ENCODE results near the gene BCAS3.

DNA sequence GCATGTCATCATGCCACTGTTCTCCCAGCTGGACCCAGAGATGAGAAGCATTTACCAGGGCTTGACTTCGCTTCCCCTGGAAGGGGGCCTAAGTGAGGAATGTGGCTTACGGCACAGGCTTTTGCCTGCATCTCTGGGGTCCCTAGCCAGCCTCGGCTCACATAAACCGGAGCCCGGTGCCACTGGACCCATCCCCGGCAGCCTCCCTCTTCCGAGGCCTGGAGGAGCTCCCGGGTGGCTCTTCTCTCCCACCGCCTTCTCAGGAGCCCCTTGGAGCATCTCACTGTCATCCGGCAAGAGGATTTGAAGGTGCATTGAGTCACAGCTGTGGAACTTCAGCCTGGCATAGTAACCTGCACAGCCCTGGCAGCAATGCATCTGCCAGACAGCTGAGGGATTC is 692.1 kb downstream of the BCAS3 start:
- TF ChIP-seq, protein P1, sequence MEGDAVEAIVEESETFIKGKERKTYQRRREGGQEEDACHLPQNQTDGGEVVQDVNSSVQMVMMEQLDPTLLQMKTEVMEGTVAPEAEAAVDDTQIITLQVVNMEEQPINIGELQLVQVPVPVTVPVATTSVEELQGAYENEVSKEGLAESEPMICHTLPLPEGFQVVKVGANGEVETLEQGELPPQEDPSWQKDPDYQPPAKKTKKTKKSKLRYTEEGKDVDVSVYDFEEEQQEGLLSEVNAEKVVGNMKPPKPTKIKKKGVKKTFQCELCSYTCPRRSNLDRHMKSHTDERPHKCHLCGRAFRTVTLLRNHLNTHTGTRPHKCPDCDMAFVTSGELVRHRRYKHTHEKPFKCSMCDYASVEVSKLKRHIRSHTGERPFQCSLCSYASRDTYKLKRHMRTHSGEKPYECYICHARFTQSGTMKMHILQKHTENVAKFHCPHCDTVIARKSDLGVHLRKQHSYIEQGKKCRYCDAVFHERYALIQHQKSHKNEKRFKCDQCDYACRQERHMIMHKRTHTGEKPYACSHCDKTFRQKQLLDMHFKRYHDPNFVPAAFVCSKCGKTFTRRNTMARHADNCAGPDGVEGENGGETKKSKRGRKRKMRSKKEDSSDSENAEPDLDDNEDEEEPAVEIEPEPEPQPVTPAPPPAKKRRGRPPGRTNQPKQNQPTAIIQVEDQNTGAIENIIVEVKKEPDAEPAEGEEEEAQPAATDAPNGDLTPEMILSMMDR (IDR thresholded peaks at IDR 0.05), result no peak
- TF ChIP-seq POLR2A (IDR thresholded peaks at IDR 0.05), result no peak

Data from transverse colon (tissue), 3 donors.